ENCODE data around the gene PXN. TPM values are rescaled to one million over a fixed set of nuclear protein-coding genes. Genes with fewer than 3 reads are reported as not detected.

Gene PXN
- total and polyA plus RNA-seq, 2 experiments from 2014 or later = 87.2 to 134 TPM

DNA sequence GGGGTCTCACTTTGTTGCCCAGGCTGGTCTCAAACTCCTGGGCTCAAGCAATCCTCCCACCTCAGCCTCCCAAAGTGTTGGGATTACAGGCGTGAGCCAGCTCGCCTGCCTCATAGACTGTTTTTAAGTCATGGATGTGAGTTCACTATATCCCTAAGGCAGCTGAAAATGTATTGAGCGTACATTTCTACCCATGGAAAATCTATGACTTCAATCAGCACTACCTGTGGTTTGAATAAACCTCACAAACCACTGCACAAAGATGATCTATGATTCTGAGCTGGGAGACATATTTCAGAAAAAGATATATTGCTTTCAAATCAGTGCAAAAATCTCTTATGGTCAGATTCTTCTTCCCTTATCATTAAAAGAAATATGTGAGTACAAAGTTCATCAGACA is 93.5 kb downstream of the PXN start:
- Histone ChIP-seq H3K4me3 (no peak overlapping the region), H3K4me2 (ENCODE audit: unreplicated experiment) (no peak overlapping the region), H3K4me1 (ENCODE audit: insufficient read depth) (peaks cover 8% of the 10 kb centered on the region; the same call in 1 of the 2 replicates), H3K27ac (no peak overlapping the region), H3K9me2 (ENCODE audit: insufficient read depth) (no peaks in the 10 kb centered on the region), H3K27me3 (replicated peaks; ENCODE audit: insufficient read depth) (no peaks in the 10 kb centered on the region), H3K36me3 (ENCODE audit: low read depth) (peaks cover 80% of the 10 kb centered on the region), H3K9ac (no peak overlapping the region), H3K79me2 (ENCODE audit: insufficient read depth) (peaks cover 22% of the 10 kb centered on the region), H3F3A (ENCODE audit: insufficient read depth) (peaks cover 9% of the 10 kb centered on the region; the same call in 1 of the 2 replicates), H3K9me3 (ENCODE audit: low read depth) (no peaks in the 10 kb centered on the region), H4K20me1 (ENCODE audit: insufficient read depth) (no peaks in the 10 kb centered on the region), H2AFZ (no peak overlapping the region)
- 99 to 100% methylated on average over 3 of the region's 3 CpGs for WGBS, 2 experiments (ENCODE audit: low coverage in 1 of 2, low lambda C conversion rate in 2 of 2, missing lambda C conversion rate in 2 of 2)
- DNase-seq = no peak
- TF ChIP-seq EZH2 (IDR thresholded peaks at IDR 0.05; ENCODE audit: insufficient read depth, poor library complexity, severe bottlenecking) = no peak
- in situ Hi-C loops (cut with MboI) = no loop called here

DNA sequence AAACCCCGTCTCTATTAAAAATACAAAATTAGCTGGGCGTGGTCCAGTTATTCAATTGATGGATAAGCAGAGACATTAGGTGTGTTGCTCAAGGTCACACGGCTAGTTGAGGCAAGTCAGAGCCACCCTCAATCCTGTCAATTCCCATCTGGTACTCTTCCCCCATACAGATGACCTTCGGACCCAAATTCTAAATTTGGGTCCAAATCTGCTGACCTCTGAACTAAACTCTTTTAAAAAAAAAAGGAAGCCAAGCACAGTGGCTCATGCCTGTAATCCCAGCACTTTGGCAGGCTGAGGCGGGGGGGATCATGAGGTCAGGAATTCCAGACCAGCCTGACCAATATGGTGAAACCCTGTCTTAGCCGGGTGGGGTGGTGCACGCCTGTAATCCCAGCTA is 94.9 kb downstream of the PXN start:
- no peaks in the 10 kb centered on the region for H3K27me3 ChIP-seq (replicated peaks; ENCODE audit: insufficient read depth)
- in situ Hi-C loops (cut with MboI) = no loop called here
- H3K4me2 ChIP-seq (ENCODE audit: unreplicated experiment) = no peak overlapping the region
- H3F3A ChIP-seq (ENCODE audit: insufficient read depth) = peaks cover 9% of the 10 kb centered on the region; the same call in 1 of the 2 replicates
- DNase-seq = no peak
- H3K4me1 ChIP-seq (ENCODE audit: insufficient read depth) = peaks cover 8% of the 10 kb centered on the region; the same call in 1 of the 2 replicates
- H4K20me1 ChIP-seq (ENCODE audit: insufficient read depth) = no peaks in the 10 kb centered on the region
- no peak overlapping the region for H2AFZ ChIP-seq
- WGBS, 2 experiments (ENCODE audit: low coverage in 1 of 2, low lambda C conversion rate in 2 of 2, missing lambda C conversion rate in 2 of 2) = 87 to 89% methylated on average over 7 of the region's 7 CpGs
- H3K36me3 ChIP-seq (ENCODE audit: low read depth) = peaks cover 68% of the 10 kb centered on the region
- H3K4me3 ChIP-seq = no peak overlapping the region
- no peak overlapping the region for H3K27ac ChIP-seq
- no peaks in the 10 kb centered on the region for H3K9me2 ChIP-seq (ENCODE audit: insufficient read depth)
- no peaks in the 10 kb centered on the region for H3K9me3 ChIP-seq (ENCODE audit: low read depth)
- no peak overlapping the region for H3K9ac ChIP-seq
- peaks cover 28% of the 10 kb centered on the region for H3K79me2 ChIP-seq (ENCODE audit: insufficient read depth)
- TF ChIP-seq EZH2phosphoT487 (IDR thresholded peaks at IDR 0.05; ENCODE audit: insufficient read depth, low read depth) = no peak
- no peak for TF ChIP-seq EZH2 (IDR thresholded peaks at IDR 0.05; ENCODE audit: insufficient read depth, poor library complexity, severe bottlenecking)

DNA sequence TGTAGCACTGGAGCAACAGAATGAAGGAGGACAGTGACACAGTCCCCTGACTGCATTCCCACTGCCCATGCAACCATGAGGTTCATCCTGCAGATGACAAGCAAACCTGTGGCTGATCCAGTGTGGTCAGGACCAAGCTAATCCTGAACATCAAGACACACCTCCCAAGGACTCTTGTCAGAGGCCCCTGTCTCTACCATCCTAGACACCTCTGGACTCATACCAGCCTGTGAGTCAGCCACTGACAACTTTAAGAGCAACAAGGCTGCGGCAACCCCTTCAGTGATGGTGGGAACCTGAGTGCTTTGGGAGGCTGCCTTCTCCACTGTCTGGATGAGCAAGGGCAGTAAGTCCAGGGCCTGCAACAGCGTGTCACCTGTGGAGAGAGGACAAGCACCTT is 95.6 kb downstream of the PXN start:
- H3K36me3 ChIP-seq (ENCODE audit: low read depth) = peaks cover 64% of the 10 kb centered on the region

DNA sequence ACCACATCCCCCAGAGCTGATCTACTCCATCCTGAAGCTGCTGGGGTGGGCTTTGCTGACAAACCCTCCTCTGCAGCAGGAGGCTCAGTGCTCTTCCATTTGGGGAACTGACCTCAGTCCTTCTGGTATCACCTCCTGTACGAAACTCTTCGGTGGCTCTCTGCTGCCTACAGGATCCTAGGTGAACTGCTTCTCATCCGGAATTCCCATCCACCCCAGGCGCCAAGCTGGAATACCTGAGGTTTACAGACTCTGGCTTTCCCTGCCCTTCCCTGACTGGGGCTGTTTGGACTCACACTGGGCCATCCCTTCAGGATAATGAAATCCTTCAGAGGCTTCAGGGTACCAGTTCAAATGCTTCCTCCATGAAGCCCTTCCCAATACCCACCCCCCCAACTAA is 97.2 kb downstream of the PXN start:
- TF ChIP-seq EZH2phosphoT487 (IDR thresholded peaks at IDR 0.05; ENCODE audit: insufficient read depth, low read depth) (no peak), EZH2 (IDR thresholded peaks at IDR 0.05; ENCODE audit: insufficient read depth, poor library complexity, severe bottlenecking) (no peak)
- Histone ChIP-seq H3K27me3 (replicated peaks; ENCODE audit: insufficient read depth) (no peaks in the 10 kb centered on the region), H3K9me2 (ENCODE audit: insufficient read depth) (no peaks in the 10 kb centered on the region), H4K20me1 (ENCODE audit: insufficient read depth) (no peaks in the 10 kb centered on the region), H3K9me3 (ENCODE audit: low read depth) (no peaks in the 10 kb centered on the region), H3K9ac (no peak overlapping the region), H3K4me2 (ENCODE audit: unreplicated experiment) (no peak overlapping the region), H3K36me3 (ENCODE audit: low read depth) (peaks cover 67% of the 10 kb centered on the region), H3K4me1 (ENCODE audit: insufficient read depth) (peaks cover 8% of the 10 kb centered on the region; the same call in 1 of the 2 replicates), H3F3A (ENCODE audit: insufficient read depth) (peaks cover 9% of the 10 kb centered on the region; the same call in 1 of the 2 replicates), H3K4me3 (no peak overlapping the region), H2AFZ (no peak overlapping the region), H3K27ac (no peak overlapping the region), H3K79me2 (ENCODE audit: insufficient read depth) (peaks cover 32% of the 10 kb centered on the region)
- WGBS, 2 experiments (ENCODE audit: low coverage in 1 of 2, low lambda C conversion rate in 2 of 2, missing lambda C conversion rate in 2 of 2) = 89 to 90% methylated on average over 4 of the region's 4 CpGs
- in situ Hi-C loops (cut with MboI) = no loop called here
- DNase-seq = no peak

More for the DNA sequence above, 95.6 kb downstream of the PXN start:
- Histone ChIP-seq H3K4me1 (ENCODE audit: insufficient read depth) (peaks cover 8% of the 10 kb centered on the region; the same call in 1 of the 2 replicates), H3K4me3 (no peak overlapping the region), H2AFZ (no peak overlapping the region), H3K4me2 (ENCODE audit: unreplicated experiment) (no peak overlapping the region), H3F3A (ENCODE audit: insufficient read depth) (peaks cover 9% of the 10 kb centered on the region; the same call in 1 of the 2 replicates), H3K79me2 (ENCODE audit: insufficient read depth) (peaks cover 32% of the 10 kb centered on the region), H3K27ac (no peak overlapping the region), H3K9ac (no peak overlapping the region), H4K20me1 (ENCODE audit: insufficient read depth) (no peaks in the 10 kb centered on the region), H3K9me2 (ENCODE audit: insufficient read depth) (no peaks in the 10 kb centered on the region), H3K27me3 (replicated peaks; ENCODE audit: insufficient read depth) (no peaks in the 10 kb centered on the region), H3K9me3 (ENCODE audit: low read depth) (no peaks in the 10 kb centered on the region)
- in situ Hi-C loops (cut with MboI) = no loop called here
- 97% methylated on average over 2 of the region's 2 CpGs for WGBS, 2 experiments (ENCODE audit: low coverage in 1 of 2, low lambda C conversion rate in 2 of 2, missing lambda C conversion rate in 2 of 2)
- TF ChIP-seq EZH2phosphoT487 (IDR thresholded peaks at IDR 0.05; ENCODE audit: insufficient read depth, low read depth) = no peak
- TF ChIP-seq EZH2 (IDR thresholded peaks at IDR 0.05; ENCODE audit: insufficient read depth, poor library complexity, severe bottlenecking) = no peak
- no peak for DNase-seq

Data from GM23248 (cell line).